Measurements from ENCODE around the gene PFKFB2. TPM values are rescaled to one million over a fixed set of nuclear protein-coding genes. Genes with fewer than 3 reads are reported as not detected.

The PFKFB2 gene
- polyA plus RNA-seq, 3 donors: 14.0 to 23.3 (median 20.6) TPM

Other genes starting within 250 kb of the PFKFB2 start
- not detected for gene IL20, start 187.7 kb upstream of the PFKFB2 start, polyA plus RNA-seq (ENCODE audit: insufficient read length in 3 of 3)
- under 1 TPM; 0.30 to 0.36 (median 0.35) TPM for gene IL24, start 155.8 kb upstream of the PFKFB2 start, polyA plus RNA-seq (ENCODE audit: insufficient read length in 3 of 3)
- gene FCMR, start 131.3 kb upstream of the PFKFB2 start, polyA plus RNA-seq (ENCODE audit: insufficient read length in 3 of 3): 1 to 10 TPM; 1.6 to 2.5 (median 2.2) TPM
- gene PIGR, start 106.8 kb upstream of the PFKFB2 start, polyA plus RNA-seq (ENCODE audit: insufficient read length in 3 of 3): 1 to 10 TPM in 2 of 3 donors, under 1 TPM in 1; 0.87 to 1.8 (median 1.4) TPM
- gene FCAMR, start 82.8 kb upstream of the PFKFB2 start, polyA plus RNA-seq (ENCODE audit: insufficient read length in 3 of 3): 10 to 100 TPM in 1 of 3 donors, 1 to 10 TPM in 2; 6.8 to 10.5 (median 9.5) TPM
- 10 to 100 TPM; 22.0 to 27.0 (median 26.6) TPM for gene C1orf116, start 20.5 kb upstream of the PFKFB2 start, polyA plus RNA-seq (ENCODE audit: insufficient read length in 3 of 3)
- 10 to 100 TPM; 12.6 to 14.7 (median 14.3) TPM for gene YOD1, start 2.1 kb upstream of the PFKFB2 start, polyA plus RNA-seq (ENCODE audit: insufficient read length in 3 of 3)
- under 1 TPM; 0.20 to 0.74 (median 0.53) TPM for gene C4BPB, start 35.6 kb downstream of the PFKFB2 start, polyA plus RNA-seq (ENCODE audit: insufficient read length in 3 of 3)
- under 1 TPM; 0.56 to 0.69 (median 0.59) TPM for gene C4BPA, start 51.0 kb downstream of the PFKFB2 start, polyA plus RNA-seq (ENCODE audit: insufficient read length in 3 of 3)

Data from renal pelvis (tissue), 3 donors.